ENCODE measurements around the gene CWF19L2. TPM values are rescaled to one million over a fixed set of nuclear protein-coding genes. Genes with fewer than 3 reads are reported as not detected.

The CWF19L2 gene
- total RNA-seq, 1 donor from 2014 or later, result 9.0 TPM

DNA sequence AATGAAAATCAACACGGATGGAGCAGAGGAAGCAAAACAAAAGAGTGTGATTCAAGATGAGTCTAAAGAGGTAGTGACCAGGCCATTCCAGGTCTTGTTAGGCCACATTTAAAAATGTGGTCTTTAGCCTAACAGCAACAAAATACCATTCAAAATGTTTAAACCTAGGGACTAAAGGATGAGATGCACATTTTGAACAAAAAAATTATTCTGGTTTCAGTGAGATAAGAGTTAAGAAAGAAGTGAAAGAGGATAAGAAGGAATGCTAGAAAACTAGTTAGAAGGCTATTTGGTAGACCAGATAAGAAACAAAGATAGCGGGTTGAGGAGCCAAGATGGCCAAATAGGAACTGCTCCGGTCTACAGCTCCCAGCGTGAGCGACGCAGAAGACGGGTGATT lies 85.2 kb downstream of the CWF19L2 start:
- no peak for DNase-seq (ENCODE audit: low read depth)
- H3K4me1 ChIP-seq (ENCODE audit: insufficient read depth, low read length), result no peaks in the 10 kb centered on the region
- H3K4me2 ChIP-seq (ENCODE audit: low read length), result no peak overlapping the region
- H4K20me1 ChIP-seq (ENCODE audit: insufficient read depth, low read length), result no peaks in the 10 kb centered on the region
- H3K36me3 ChIP-seq (ENCODE audit: insufficient read depth, low read length), result no peaks in the 10 kb centered on the region
- H2AFZ ChIP-seq (ENCODE audit: low read depth, low read length), result no peak overlapping the region
- FAIRE-seq, result no peak
- Mint-ChIP-seq H3K9me3 (ENCODE audit: unreplicated experiment) (no peaks in the 10 kb centered on the region), H3K4me3 (ENCODE audit: unreplicated experiment) (no peak overlapping the region), H3K27me3 (ENCODE audit: low read depth, unreplicated experiment) (no peaks in the 10 kb centered on the region), H3K36me3 (ENCODE audit: low read depth, unreplicated experiment) (peaks cover 7% of the 10 kb centered on the region), H3K27ac (ENCODE audit: unreplicated experiment) (no peak overlapping the region), H3K4me1 (ENCODE audit: low read depth, unreplicated experiment) (peaks cover 13% of the 10 kb centered on the region)
- H3K4me3 ChIP-seq (ENCODE audit: insufficient read depth, low read depth, low read length), result no peak overlapping the region
- H3K9me3 ChIP-seq (ENCODE audit: insufficient read depth, low read depth, low read length), result no peaks in the 10 kb centered on the region
- TF ChIP-seq, protein P1, sequence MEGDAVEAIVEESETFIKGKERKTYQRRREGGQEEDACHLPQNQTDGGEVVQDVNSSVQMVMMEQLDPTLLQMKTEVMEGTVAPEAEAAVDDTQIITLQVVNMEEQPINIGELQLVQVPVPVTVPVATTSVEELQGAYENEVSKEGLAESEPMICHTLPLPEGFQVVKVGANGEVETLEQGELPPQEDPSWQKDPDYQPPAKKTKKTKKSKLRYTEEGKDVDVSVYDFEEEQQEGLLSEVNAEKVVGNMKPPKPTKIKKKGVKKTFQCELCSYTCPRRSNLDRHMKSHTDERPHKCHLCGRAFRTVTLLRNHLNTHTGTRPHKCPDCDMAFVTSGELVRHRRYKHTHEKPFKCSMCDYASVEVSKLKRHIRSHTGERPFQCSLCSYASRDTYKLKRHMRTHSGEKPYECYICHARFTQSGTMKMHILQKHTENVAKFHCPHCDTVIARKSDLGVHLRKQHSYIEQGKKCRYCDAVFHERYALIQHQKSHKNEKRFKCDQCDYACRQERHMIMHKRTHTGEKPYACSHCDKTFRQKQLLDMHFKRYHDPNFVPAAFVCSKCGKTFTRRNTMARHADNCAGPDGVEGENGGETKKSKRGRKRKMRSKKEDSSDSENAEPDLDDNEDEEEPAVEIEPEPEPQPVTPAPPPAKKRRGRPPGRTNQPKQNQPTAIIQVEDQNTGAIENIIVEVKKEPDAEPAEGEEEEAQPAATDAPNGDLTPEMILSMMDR (IDR thresholded peaks at IDR 0.05; ENCODE audit: insufficient read depth, low read depth, low read length), result no peak
- no peak for TF ChIP-seq EZH2 (IDR thresholded peaks at IDR 0.05; ENCODE audit: insufficient read depth, low read length)
- H3K27me3 ChIP-seq (ENCODE audit: insufficient read depth, low read length), result no peaks in the 10 kb centered on the region
- H3K9ac ChIP-seq (ENCODE audit: low read length), result no peak overlapping the region
- no peaks in the 10 kb centered on the region for H3K79me2 ChIP-seq (ENCODE audit: insufficient read depth, low read length)
- H3K27ac ChIP-seq (ENCODE audit: low read depth, low read length), result no peak overlapping the region

DNA sequence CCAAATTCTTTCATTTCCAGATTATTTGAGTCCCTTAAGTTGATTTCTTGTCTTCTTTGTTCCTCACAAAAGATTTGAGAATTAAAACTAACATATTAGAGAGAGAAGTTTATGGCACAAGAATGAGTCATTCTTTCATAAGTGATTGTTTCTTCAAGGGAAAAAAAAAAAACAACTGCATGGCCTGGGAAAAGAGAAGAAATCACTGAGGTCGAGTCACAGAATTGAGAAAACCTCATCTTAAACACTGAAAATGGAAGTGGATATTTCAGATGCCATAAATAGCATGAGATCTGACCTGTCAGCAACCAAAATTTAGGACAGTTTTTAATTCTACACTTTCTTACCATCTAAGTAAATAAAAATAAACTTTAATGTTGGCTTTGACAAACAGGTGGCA lies 87.2 kb downstream of the CWF19L2 start:
- Histone ChIP-seq H3K27ac (ENCODE audit: low read depth, low read length) (no peak overlapping the region), H2AFZ (ENCODE audit: low read depth, low read length) (no peak overlapping the region), H3K27me3 (ENCODE audit: insufficient read depth, low read length) (no peaks in the 10 kb centered on the region), H3K4me1 (ENCODE audit: insufficient read depth, low read length) (no peaks in the 10 kb centered on the region), H3K9me3 (ENCODE audit: insufficient read depth, low read depth, low read length) (no peaks in the 10 kb centered on the region), H3K4me2 (ENCODE audit: low read length) (no peak overlapping the region), H3K4me3 (ENCODE audit: insufficient read depth, low read depth, low read length) (no peak overlapping the region), H3K79me2 (ENCODE audit: insufficient read depth, low read length) (no peaks in the 10 kb centered on the region), H3K36me3 (ENCODE audit: insufficient read depth, low read length) (no peaks in the 10 kb centered on the region), H3K9ac (ENCODE audit: low read length) (no peak overlapping the region), H4K20me1 (ENCODE audit: insufficient read depth, low read length) (no peaks in the 10 kb centered on the region)
- Mint-ChIP-seq H3K4me3 (ENCODE audit: unreplicated experiment) (no peak overlapping the region), H3K27me3 (ENCODE audit: low read depth, unreplicated experiment) (no peaks in the 10 kb centered on the region), H3K36me3 (ENCODE audit: low read depth, unreplicated experiment) (peaks cover 7% of the 10 kb centered on the region), H3K9me3 (ENCODE audit: unreplicated experiment) (no peaks in the 10 kb centered on the region), H3K4me1 (ENCODE audit: low read depth, unreplicated experiment) (peaks cover 13% of the 10 kb centered on the region), H3K27ac (ENCODE audit: unreplicated experiment) (no peak overlapping the region)
- TF ChIP-seq, protein P1 (IDR thresholded peaks at IDR 0.05; ENCODE audit: insufficient read depth, low read depth, low read length), result no peak
- TF ChIP-seq EZH2 (IDR thresholded peaks at IDR 0.05; ENCODE audit: insufficient read depth, low read length), result no peak
- DNase-seq (ENCODE audit: low read depth) (peak; percentile 45), FAIRE-seq (no peak)

DNA sequence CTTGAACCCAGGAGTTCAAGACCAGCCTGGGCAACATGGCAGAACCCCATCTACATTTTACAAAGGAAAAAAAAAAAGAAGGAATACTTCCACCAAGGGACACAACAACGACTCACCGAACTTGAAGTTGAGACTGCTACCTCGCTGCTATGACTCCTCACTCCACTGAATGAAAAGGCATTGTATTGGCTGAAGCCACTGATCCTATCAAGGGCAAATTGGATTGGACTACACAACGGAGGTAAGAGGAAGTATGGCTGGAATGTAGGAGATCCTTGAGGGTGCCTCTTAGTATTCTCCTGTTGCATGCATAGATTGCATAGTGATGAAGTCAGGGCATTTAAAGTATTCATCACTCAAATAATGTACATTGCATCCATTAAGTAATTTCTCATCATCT lies 97.9 kb downstream of the CWF19L2 start:
- peak overlapping the region; percentile 7 for H3K27ac Mint-ChIP-seq (ENCODE audit: unreplicated experiment)
- no peak overlapping the region for H3K9ac ChIP-seq (ENCODE audit: low read length)
- no peak overlapping the region for H3K4me3 ChIP-seq (ENCODE audit: insufficient read depth, low read depth, low read length)
- no peak for TF ChIP-seq EZH2 (IDR thresholded peaks at IDR 0.05; ENCODE audit: insufficient read depth, low read length)
- TF ChIP-seq, protein P1 (IDR thresholded peaks at IDR 0.05; ENCODE audit: insufficient read depth, low read depth, low read length), result no peak
- no peaks in the 10 kb centered on the region for H4K20me1 ChIP-seq (ENCODE audit: insufficient read depth, low read length)
- no peak overlapping the region for H3K27ac ChIP-seq (ENCODE audit: low read depth, low read length)
- no peak overlapping the region for H3K4me3 Mint-ChIP-seq (ENCODE audit: unreplicated experiment)
- H3K9me3 ChIP-seq (ENCODE audit: insufficient read depth, low read depth, low read length), result no peaks in the 10 kb centered on the region
- FAIRE-seq (no peak), DNase-seq (ENCODE audit: low read depth) (no peak)
- H3K79me2 ChIP-seq (ENCODE audit: insufficient read depth, low read length), result no peaks in the 10 kb centered on the region
- H3K4me2 ChIP-seq (ENCODE audit: low read length), result no peak overlapping the region
- H2AFZ ChIP-seq (ENCODE audit: low read depth, low read length), result no peak overlapping the region
- H3K27me3 Mint-ChIP-seq (ENCODE audit: low read depth, unreplicated experiment), result no peaks in the 10 kb centered on the region
- H3K36me3 ChIP-seq (ENCODE audit: insufficient read depth, low read length), result no peaks in the 10 kb centered on the region
- no peaks in the 10 kb centered on the region for H3K4me1 ChIP-seq (ENCODE audit: insufficient read depth, low read length)
- H3K36me3 Mint-ChIP-seq (ENCODE audit: low read depth, unreplicated experiment), result peaks cover 9% of the 10 kb centered on the region
- no peaks in the 10 kb centered on the region for H3K27me3 ChIP-seq (ENCODE audit: insufficient read depth, low read length)
- H3K4me1 Mint-ChIP-seq (ENCODE audit: low read depth, unreplicated experiment), result no peaks in the 10 kb centered on the region
- H3K9me3 Mint-ChIP-seq (ENCODE audit: unreplicated experiment), result peaks cover 5% of the 10 kb centered on the region

All from astrocyte (in vitro differentiated cells and primary cell).